GM19452 (cell line): ENCODE data around the gene MAP2.

Experiments used
- ATAC-seq: cut with Tn5 transposase; IDR thresholded peaks from one replicate; pipeline ENCODE4 v1.9.1; 2021; ENCODE audit not compliant: unreplicated experiment

MAP2 gene

GRCh38 chr2:209773377-209773776 is 349.5 kb downstream of the MAP2 start:
- no peak for ATAC-seq
